Kidney capillary endothelial cell (primary cell): ENCODE measurements around the gene ANK3.

Experiments
- DNase-seq: peaks from one replicate; pipeline ENCODE4 v3.0.0-alpha.2; 2018; ENCODE audit warnings: low spot score

The ANK3 gene

GRCh38 chr10:60222047-60222446 is 167.6 kb downstream of the ANK3 start:
- DNase-seq = no peak

GRCh38 chr10:60212195-60212594 is 177.5 kb downstream of the ANK3 start:
- no peak for DNase-seq

- no peak for DNase-seq
These were observed 179.7 kb downstream of the ANK3 start for GRCh38 chr10:60209874-60210570.

GRCh38 chr10:60208676-60209269 is 180.9 kb downstream of the ANK3 start:
- peak; percentile 33 for DNase-seq

- no peak for DNase-seq
These were observed 181.8 kb downstream of the ANK3 start for GRCh38 chr10:60207894-60208293.

GRCh38 chr10:60206735-60207134 is 182.9 kb downstream of the ANK3 start:
- no peak for DNase-seq

GRCh38 chr10:60205741-60206140 is 183.9 kb downstream of the ANK3 start:
- no peak for DNase-seq

- DNase-seq = no peak
These were observed 185.6 kb downstream of the ANK3 start for GRCh38 chr10:60203993-60204618.

GRCh38 chr10:60200682-60201053 is 189.0 kb downstream of the ANK3 start:
- DNase-seq = no peak

- DNase-seq = no peak
These were observed 189.5 kb downstream of the ANK3 start for GRCh38 chr10:60200012-60200681.

GRCh38 chr10:60197206-60197605 is 192.5 kb downstream of the ANK3 start:
- DNase-seq = no peak

- DNase-seq = no peak
These were observed 195.3 kb downstream of the ANK3 start for GRCh38 chr10:60194421-60194820.

GRCh38 chr10:60192946-60193345 is 196.7 kb downstream of the ANK3 start:
- DNase-seq = no peak

- no peak for DNase-seq
These were observed 199.7 kb downstream of the ANK3 start for GRCh38 chr10:60189861-60190475.

- DNase-seq = no peak
These were observed 201.1 kb downstream of the ANK3 start for GRCh38 chr10:60188548-60188947.

- DNase-seq = no peak
These were observed 202.0 kb downstream of the ANK3 start for GRCh38 chr10:60187691-60188090.

- no peak for DNase-seq
These were observed 203.2 kb downstream of the ANK3 start for GRCh38 chr10:60186315-60187071.

GRCh38 chr10:60185421-60185820 is 204.3 kb downstream of the ANK3 start:
- no peak for DNase-seq

GRCh38 chr10:60182691-60183090 is 207.0 kb downstream of the ANK3 start:
- no peak for DNase-seq

GRCh38 chr10:60176925-60177324 is 212.8 kb downstream of the ANK3 start:
- no peak for DNase-seq

- DNase-seq = peak; percentile 7
These were observed 214.2 kb downstream of the ANK3 start for GRCh38 chr10:60175441-60175971.
